SK-N-SH (cell line): ENCODE measurements around the gene AIF1L. TPM values are rescaled to one million over a fixed set of nuclear protein-coding genes. Genes with fewer than 3 reads are reported as not detected.

Experiments used
- CTCF ChIA-PET: fragments of 300-600, 350-600 bp; formaldehyde crosslinking; extraction: SDS; loops from one replicate; lab custom pipeline; 2021; lab: Yijun Ruan, JAX
- POLR2A ChIA-PET: fragments of 350-600 bp; sonication (Branson Sonifier 250); formaldehyde crosslinking; extraction: SDS; loops from one replicate; lab custom pipeline; 2020; ENCODE audit warnings: antibody characterized with exemption, inconsistent platforms; lab: Yijun Ruan, JAX
- DNase-seq: peaks from one replicate; pipeline ENCODE4 v3.0.0; 2012
- H2AFZ ChIP-seq: fragments of 200-600 bp; sonication (generic); 2 replicates; pipeline ENCODE4 v1.8.1; 2016; ENCODE audit warnings: antibody characterized with exemption, mild to moderate bottlenecking, low read depth
- H3F3A ChIP-seq: fragments of 200-600 bp; sonication (generic); replicated peaks from 2 replicates; pipeline ENCODE3; 2016; ENCODE audit warnings: antibody characterized with exemption, mild to moderate bottlenecking; ENCODE audit not compliant: insufficient read depth
- H3K27ac ChIP-seq, 2 experiments: fragments of 200-500 bp in 1 of 2; fragments of 200-600 bp in 1 of 2; sonication (Bioruptor generic) in 1 of 2; sonication (generic), shearing (Covaris generic) in 1 of 2; 2 replicates each; pipeline versions ENCODE4 v1.5.1 to v1.6.1; 2014 to 2016; ENCODE audit warnings: low read depth in 2 of 2, inconsistent platforms in 1 of 2, low read length in 1 of 2, mild to moderate bottlenecking in 1 of 2, mixed read lengths in 1 of 2
- H3K27me3 ChIP-seq: fragments of 200-600 bp; sonication (generic), shearing (Covaris generic); 2 replicates; pipeline ENCODE4 v1.6.1; 2016; ENCODE audit warnings: mixed run types; ENCODE audit not compliant: insufficient read depth
- H3K36me3 ChIP-seq, 2 experiments: fragments of 200-500 bp in 1 of 2; fragments of 200-600 bp in 1 of 2; sonication (Bioruptor generic) in 1 of 2; sonication (generic) in 1 of 2; replicated peaks in 1 of 2; 2 replicates each; pipeline versions ENCODE3 to v1.5.1; 2014 to 2016; ENCODE audit warnings: low read length in 1 of 2, mild to moderate bottlenecking in 1 of 2; ENCODE audit not compliant: insufficient read depth in 2 of 2, control insufficient read depth in 1 of 2
- H3K4me1 ChIP-seq, 2 experiments: fragments of 200-500 bp in 1 of 2; fragments of 200-600 bp in 1 of 2; sonication (Bioruptor generic) in 1 of 2; sonication (generic), shearing (Covaris generic) in 1 of 2; 2 replicates each; pipeline versions ENCODE4 v1.5.1 to v1.6.1; 2014 to 2016; ENCODE audit warnings: low read depth in 1 of 2, low read length in 1 of 2, mixed run types in 1 of 2; ENCODE audit not compliant: insufficient read depth in 2 of 2, control insufficient read depth in 1 of 2
- H3K4me2 ChIP-seq: fragments of 200-600 bp; sonication (generic), shearing (Covaris generic); 2 replicates; pipeline ENCODE4 v1.6.1; 2017; ENCODE audit warnings: mixed run types
- H3K4me3 ChIP-seq, 2 experiments: fragments of 200-500 bp in 1 of 2; fragments of 200-600 bp in 1 of 2; sonication (Bioruptor generic) in 1 of 2; sonication (generic), shearing (Covaris generic) in 1 of 2; 2 replicates each; pipeline versions ENCODE4 v1.5.1 to v1.8.1; 2014 to 2016; ENCODE audit warnings: low read depth in 2 of 2, inconsistent platforms in 1 of 2, low read length in 1 of 2, mild to moderate bottlenecking in 1 of 2, mixed read lengths in 1 of 2, moderate library complexity in 1 of 2
- H3K79me2 ChIP-seq: fragments of 200-600 bp; sonication (generic); 2 replicates; pipeline ENCODE4 v1.8.1; 2017; ENCODE audit warnings: mild to moderate bottlenecking; ENCODE audit not compliant: insufficient read depth
- H3K9ac ChIP-seq: fragments of 200-600 bp; sonication (generic); 2 replicates; pipeline ENCODE4 v1.6.1; 2017; ENCODE audit warnings: mixed run types
- H3K9me2 ChIP-seq: fragments of 200-600 bp; sonication (generic); 2 replicates; pipeline ENCODE4 v1.6.1; 2017; ENCODE audit warnings: mixed run types
- H3K9me3 ChIP-seq: fragments of 200-600 bp; sonication (generic); 2 replicates; pipeline ENCODE4 v1.6.1; 2017; ENCODE audit warnings: mixed run types, mild to moderate bottlenecking, moderate library complexity
- H4K20me1 ChIP-seq: fragments of 200-600 bp; sonication (generic); 2 replicates; pipeline ENCODE4 v1.6.1; 2017; ENCODE audit warnings: mild to moderate bottlenecking, mixed run types; ENCODE audit not compliant: insufficient read depth
- CHD2 ChIP-seq: fragments of 150-350 bp; IDR thresholded peaks from 2 replicates; pipeline ENCODE4 v1.6.1; 2018; ENCODE audit warnings: low read length; ENCODE audit not compliant: partially characterized antibody
- EZH2phosphoT487 ChIP-seq: fragments of 200-600 bp; sonication (generic); IDR thresholded peaks from 2 replicates; pipeline ENCODE4 v1.6.1; 2017; ENCODE audit warnings: low read depth, mixed run types, mild to moderate bottlenecking, antibody characterized with exemption, moderate library complexity, borderline replicate concordance
- MEF2A ChIP-seq: IDR thresholded peaks from 2 replicates; pipeline ENCODE4 v1.4.0; 2012; ENCODE audit warnings: low read depth, borderline replicate concordance
- MXI1 ChIP-seq: IDR thresholded peaks from 2 replicates; pipeline ENCODE4 v1.6.1; 2012; ENCODE audit warnings: mild to moderate bottlenecking, low read depth, low read length, improper control_type of control experiment
- PBX3 ChIP-seq: IDR thresholded peaks from 2 replicates; pipeline ENCODE4; 2012
- RAD21 ChIP-seq: IDR thresholded peaks from 2 replicates; pipeline ENCODE4 v1.6.1; 2012; ENCODE audit warnings: mild to moderate bottlenecking, low read length
- REST ChIP-seq: IDR thresholded peaks from 2 replicates; pipeline ENCODE4 v1.6.1; 2012; ENCODE audit warnings: mild to moderate bottlenecking, low read depth, low read length, moderate library complexity
- RFX5 ChIP-seq: IDR thresholded peaks from 2 replicates; pipeline ENCODE4 v1.6.1; 2012; ENCODE audit warnings: mild to moderate bottlenecking, improper control_type of control experiment, low read length
- RXRA ChIP-seq: IDR thresholded peaks from 2 replicates; pipeline ENCODE4 v1.4.0; 2012; ENCODE audit warnings: low read depth, mild to moderate bottlenecking, borderline replicate concordance
- TAF1 ChIP-seq: IDR thresholded peaks from 2 replicates; pipeline ENCODE4 v1.6.1; 2012; ENCODE audit warnings: low read depth, mild to moderate bottlenecking, low read length, moderate library complexity, borderline replicate concordance
- TCF12 ChIP-seq: IDR thresholded peaks from 2 replicates; pipeline ENCODE4 v1.4.0; 2012
- TEAD4 ChIP-seq: IDR thresholded peaks from 2 replicates; pipeline ENCODE4 v1.4.0; 2012; ENCODE audit warnings: mild to moderate bottlenecking, borderline replicate concordance; ENCODE audit not compliant: insufficient read depth
- USF2 ChIP-seq: fragments of 150-350 bp; IDR thresholded peaks from 2 replicates; pipeline ENCODE4 v1.6.1; 2017; ENCODE audit warnings: antibody characterized with exemption, low read length, low read depth, borderline replicate concordance
- YY1 ChIP-seq: IDR thresholded peaks from 2 replicates; pipeline ENCODE4 v1.4.0; 2012; ENCODE audit warnings: low read depth, mild to moderate bottlenecking
- WGBS: methylation state at CpG from one replicate; pipeline ENCODE4 v1.1.6; 2017; ENCODE audit warnings: low lambda C conversion rate; 5-methylcytosine and 5-hydroxymethylcytosine counted together
- polyA plus RNA-seq, 3 experiments: library from polyadenylated mRNA; depleted of rRNA; stranded (reverse); fragments of >200 nt; gene quantifications; 2 replicates each; pipeline ENCODE4 v1.2.3, GENCODE V29; 2012
- TF ChIP-seq, protein P1 (sequence below): fragments of 150-350 bp; IDR thresholded peaks from 2 replicates; pipeline ENCODE4 v1.6.1; 2016; ENCODE audit warnings: mild to moderate bottlenecking, low read depth, low read length
- TF ChIP-seq, protein P2 (sequence below): IDR thresholded peaks from 2 replicates; pipeline ENCODE4 v1.4.0; 2012; ENCODE audit warnings: low read depth, borderline replicate concordance

Gene AIF1L
- polyA plus RNA-seq, 1 of the 3 experiments (the other 2 are of a cell fraction): 0.26 TPM

GRCh38 chr9:131117762-131118145 is 21.4 kb downstream of the AIF1L start:
- no peak overlapping the region for H3K27ac ChIP-seq
- H3K9me3 ChIP-seq: no peaks in the 10 kb centered on the region
- TF ChIP-seq MEF2A (no peak), MXI1 (no peak), USF2 (no peak), RXRA (no peak), TCF12 (no peak), RAD21 (no peak), PBX3 (no peak), TEAD4 (no peak), REST (no peak), TAF1 (no peak), YY1 (no peak), RFX5 (no peak), EZH2phosphoT487 (no peak), CHD2 (no peak)
- TF ChIP-seq, protein P1, sequence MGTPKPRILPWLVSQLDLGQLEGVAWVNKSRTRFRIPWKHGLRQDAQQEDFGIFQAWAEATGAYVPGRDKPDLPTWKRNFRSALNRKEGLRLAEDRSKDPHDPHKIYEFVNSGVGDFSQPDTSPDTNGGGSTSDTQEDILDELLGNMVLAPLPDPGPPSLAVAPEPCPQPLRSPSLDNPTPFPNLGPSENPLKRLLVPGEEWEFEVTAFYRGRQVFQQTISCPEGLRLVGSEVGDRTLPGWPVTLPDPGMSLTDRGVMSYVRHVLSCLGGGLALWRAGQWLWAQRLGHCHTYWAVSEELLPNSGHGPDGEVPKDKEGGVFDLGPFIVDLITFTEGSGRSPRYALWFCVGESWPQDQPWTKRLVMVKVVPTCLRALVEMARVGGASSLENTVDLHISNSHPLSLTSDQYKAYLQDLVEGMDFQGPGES: no peak
- TF ChIP-seq, protein P2, sequence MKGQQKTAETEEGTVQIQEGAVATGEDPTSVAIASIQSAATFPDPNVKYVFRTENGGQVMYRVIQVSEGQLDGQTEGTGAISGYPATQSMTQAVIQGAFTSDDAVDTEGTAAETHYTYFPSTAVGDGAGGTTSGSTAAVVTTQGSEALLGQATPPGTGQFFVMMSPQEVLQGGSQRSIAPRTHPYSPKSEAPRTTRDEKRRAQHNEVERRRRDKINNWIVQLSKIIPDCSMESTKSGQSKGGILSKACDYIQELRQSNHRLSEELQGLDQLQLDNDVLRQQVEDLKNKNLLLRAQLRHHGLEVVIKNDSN: no peak
- H3K36me3 ChIP-seq: no peaks in the 10 kb centered on the region
- no peak overlapping the region for H2AFZ ChIP-seq
- ChIA-PET CTCF (no interaction called here), POLR2A (no interaction called here)
- no peak for DNase-seq
- WGBS: 75% methylated on average over 4 of the region's 4 CpGs
- H4K20me1 ChIP-seq: no peaks in the 10 kb centered on the region
- H3K79me2 ChIP-seq: no peaks in the 10 kb centered on the region
- H3K4me3 ChIP-seq: no peak overlapping the region
- H3K4me2 ChIP-seq: no peak overlapping the region
- H3F3A ChIP-seq: no peaks in the 10 kb centered on the region
- no peaks in the 10 kb centered on the region; a peak in 1 of 4 replicates for H3K4me1 ChIP-seq
- H3K27me3 ChIP-seq: no peaks in the 10 kb centered on the region
- no peaks in the 10 kb centered on the region for H3K9me2 ChIP-seq
- H3K9ac ChIP-seq: no peak overlapping the region
